WTC11 (cell line): ENCODE data around the gene BABAM2.

Experiments used
- NFYB ChIP-seq: sonication (generic); formaldehyde crosslinking; conservative IDR thresholded peaks from 2 replicates; pipeline ENCODE4 v1.8.0; 2022; ENCODE audit warnings: low read depth, missing genetic modification reagents
- PRDM15 ChIP-seq: sonication (generic); formaldehyde crosslinking; IDR thresholded peaks from 2 replicates; pipeline ENCODE4 v1.8.0; 2022; ENCODE audit warnings: missing genetic modification reagents
- TEAD1 ChIP-seq: sonication (generic); formaldehyde crosslinking; IDR thresholded peaks from 2 replicates; pipeline ENCODE4 v1.8.0; 2022; ENCODE audit warnings: mild to moderate bottlenecking, missing genetic modification reagents
- TEAD4 ChIP-seq: sonication (generic); formaldehyde crosslinking; IDR thresholded peaks from 2 replicates; pipeline ENCODE4 v1.8.0; 2022; ENCODE audit warnings: mild to moderate bottlenecking, missing genetic modification reagents
- ZNF232 ChIP-seq: sonication (generic); formaldehyde crosslinking; IDR thresholded peaks from 2 replicates; pipeline ENCODE4 v1.8.0; 2022; ENCODE audit warnings: mild to moderate bottlenecking, missing genetic modification reagents
- TF ChIP-seq, protein P1 (sequence below): fragments of 200-600 bp; IDR thresholded peaks from 2 replicates; pipeline ENCODE4 v1.8.0; 2022; ENCODE audit warnings: antibody characterized with exemption
- TF ChIP-seq, protein P2 (sequence below): sonication (generic); formaldehyde crosslinking; IDR thresholded peaks from 2 replicates; pipeline ENCODE4 v1.8.0; 2022; ENCODE audit warnings: mild to moderate bottlenecking, missing genetic modification reagents
- TF ChIP-seq, protein P3 (sequence below): sonication (generic); formaldehyde crosslinking; IDR thresholded peaks from 2 replicates; pipeline ENCODE4 v1.8.0; 2023; ENCODE audit warnings: mild to moderate bottlenecking, missing genetic modification reagents

GRCh38 chr2:27907547-27907946 lies 17.0 kb downstream of the BABAM2 start:
- TF ChIP-seq NFYB (no peak), TEAD1 (CRISPR knock-in tag) (no peak), TEAD4 (CRISPR knock-in tag) (no peak), PRDM15 (CRISPR knock-in tag) (no peak), ZNF232 (CRISPR knock-in tag) (no peak)
- TF ChIP-seq, protein P1, sequence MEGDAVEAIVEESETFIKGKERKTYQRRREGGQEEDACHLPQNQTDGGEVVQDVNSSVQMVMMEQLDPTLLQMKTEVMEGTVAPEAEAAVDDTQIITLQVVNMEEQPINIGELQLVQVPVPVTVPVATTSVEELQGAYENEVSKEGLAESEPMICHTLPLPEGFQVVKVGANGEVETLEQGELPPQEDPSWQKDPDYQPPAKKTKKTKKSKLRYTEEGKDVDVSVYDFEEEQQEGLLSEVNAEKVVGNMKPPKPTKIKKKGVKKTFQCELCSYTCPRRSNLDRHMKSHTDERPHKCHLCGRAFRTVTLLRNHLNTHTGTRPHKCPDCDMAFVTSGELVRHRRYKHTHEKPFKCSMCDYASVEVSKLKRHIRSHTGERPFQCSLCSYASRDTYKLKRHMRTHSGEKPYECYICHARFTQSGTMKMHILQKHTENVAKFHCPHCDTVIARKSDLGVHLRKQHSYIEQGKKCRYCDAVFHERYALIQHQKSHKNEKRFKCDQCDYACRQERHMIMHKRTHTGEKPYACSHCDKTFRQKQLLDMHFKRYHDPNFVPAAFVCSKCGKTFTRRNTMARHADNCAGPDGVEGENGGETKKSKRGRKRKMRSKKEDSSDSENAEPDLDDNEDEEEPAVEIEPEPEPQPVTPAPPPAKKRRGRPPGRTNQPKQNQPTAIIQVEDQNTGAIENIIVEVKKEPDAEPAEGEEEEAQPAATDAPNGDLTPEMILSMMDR: no peak
- TF ChIP-seq, protein P2, sequence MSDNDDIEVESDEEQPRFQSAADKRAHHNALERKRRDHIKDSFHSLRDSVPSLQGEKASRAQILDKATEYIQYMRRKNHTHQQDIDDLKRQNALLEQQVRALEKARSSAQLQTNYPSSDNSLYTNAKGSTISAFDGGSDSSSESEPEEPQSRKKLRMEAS (CRISPR knock-in tag): no peak
- TF ChIP-seq, protein P3, sequence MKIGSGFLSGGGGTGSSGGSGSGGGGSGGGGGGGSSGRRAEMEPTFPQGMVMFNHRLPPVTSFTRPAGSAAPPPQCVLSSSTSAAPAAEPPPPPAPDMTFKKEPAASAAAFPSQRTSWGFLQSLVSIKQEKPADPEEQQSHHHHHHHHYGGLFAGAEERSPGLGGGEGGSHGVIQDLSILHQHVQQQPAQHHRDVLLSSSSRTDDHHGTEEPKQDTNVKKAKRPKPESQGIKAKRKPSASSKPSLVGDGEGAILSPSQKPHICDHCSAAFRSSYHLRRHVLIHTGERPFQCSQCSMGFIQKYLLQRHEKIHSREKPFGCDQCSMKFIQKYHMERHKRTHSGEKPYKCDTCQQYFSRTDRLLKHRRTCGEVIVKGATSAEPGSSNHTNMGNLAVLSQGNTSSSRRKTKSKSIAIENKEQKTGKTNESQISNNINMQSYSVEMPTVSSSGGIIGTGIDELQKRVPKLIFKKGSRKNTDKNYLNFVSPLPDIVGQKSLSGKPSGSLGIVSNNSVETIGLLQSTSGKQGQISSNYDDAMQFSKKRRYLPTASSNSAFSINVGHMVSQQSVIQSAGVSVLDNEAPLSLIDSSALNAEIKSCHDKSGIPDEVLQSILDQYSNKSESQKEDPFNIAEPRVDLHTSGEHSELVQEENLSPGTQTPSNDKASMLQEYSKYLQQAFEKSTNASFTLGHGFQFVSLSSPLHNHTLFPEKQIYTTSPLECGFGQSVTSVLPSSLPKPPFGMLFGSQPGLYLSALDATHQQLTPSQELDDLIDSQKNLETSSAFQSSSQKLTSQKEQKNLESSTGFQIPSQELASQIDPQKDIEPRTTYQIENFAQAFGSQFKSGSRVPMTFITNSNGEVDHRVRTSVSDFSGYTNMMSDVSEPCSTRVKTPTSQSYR (CRISPR knock-in tag): no peak
